ENCODE results near the gene USH2A.

USH2A gene, protein sequence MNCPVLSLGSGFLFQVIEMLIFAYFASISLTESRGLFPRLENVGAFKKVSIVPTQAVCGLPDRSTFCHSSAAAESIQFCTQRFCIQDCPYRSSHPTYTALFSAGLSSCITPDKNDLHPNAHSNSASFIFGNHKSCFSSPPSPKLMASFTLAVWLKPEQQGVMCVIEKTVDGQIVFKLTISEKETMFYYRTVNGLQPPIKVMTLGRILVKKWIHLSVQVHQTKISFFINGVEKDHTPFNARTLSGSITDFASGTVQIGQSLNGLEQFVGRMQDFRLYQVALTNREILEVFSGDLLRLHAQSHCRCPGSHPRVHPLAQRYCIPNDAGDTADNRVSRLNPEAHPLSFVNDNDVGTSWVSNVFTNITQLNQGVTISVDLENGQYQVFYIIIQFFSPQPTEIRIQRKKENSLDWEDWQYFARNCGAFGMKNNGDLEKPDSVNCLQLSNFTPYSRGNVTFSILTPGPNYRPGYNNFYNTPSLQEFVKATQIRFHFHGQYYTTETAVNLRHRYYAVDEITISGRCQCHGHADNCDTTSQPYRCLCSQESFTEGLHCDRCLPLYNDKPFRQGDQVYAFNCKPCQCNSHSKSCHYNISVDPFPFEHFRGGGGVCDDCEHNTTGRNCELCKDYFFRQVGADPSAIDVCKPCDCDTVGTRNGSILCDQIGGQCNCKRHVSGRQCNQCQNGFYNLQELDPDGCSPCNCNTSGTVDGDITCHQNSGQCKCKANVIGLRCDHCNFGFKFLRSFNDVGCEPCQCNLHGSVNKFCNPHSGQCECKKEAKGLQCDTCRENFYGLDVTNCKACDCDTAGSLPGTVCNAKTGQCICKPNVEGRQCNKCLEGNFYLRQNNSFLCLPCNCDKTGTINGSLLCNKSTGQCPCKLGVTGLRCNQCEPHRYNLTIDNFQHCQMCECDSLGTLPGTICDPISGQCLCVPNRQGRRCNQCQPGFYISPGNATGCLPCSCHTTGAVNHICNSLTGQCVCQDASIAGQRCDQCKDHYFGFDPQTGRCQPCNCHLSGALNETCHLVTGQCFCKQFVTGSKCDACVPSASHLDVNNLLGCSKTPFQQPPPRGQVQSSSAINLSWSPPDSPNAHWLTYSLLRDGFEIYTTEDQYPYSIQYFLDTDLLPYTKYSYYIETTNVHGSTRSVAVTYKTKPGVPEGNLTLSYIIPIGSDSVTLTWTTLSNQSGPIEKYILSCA (N-terminal part only)

DNA sequence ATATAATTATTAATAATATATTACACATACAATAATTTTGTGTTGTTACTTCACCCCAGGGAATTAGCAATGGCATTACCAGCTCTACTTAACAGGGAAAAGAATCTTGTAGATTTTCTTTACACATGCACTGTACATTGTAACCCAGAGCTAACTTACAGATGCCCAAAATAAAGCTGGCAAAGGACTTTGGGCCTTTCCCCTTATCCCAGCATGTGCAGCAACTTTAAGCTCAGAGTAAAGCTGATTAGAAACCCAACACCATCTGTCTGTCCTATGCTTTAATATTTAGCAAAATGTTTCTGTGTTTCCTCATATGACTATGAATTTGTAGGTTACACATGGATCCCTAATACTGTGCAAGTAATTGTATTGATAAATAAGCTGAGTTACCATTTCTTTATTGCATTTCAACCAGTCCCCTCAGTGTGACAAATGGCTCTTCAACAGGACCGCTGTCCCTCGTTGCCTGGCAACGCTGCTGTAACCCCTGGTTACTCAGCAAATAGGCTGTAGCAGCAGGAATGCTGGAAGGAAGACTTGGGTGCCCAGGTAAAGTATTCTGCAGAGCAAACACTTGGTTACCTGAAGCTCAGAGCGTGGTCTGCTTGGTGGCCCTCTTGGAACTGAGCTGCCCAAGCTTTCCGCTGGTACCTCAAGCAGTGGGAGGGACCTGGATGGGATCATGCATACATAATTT lies at the start of gene USH2A:
TSS of gene USH2A (minus strand) at position 628 of the 700 bp plus-strand sequence. CDS start 1,112 bp downstream, outside the sequence.
- no peak for DNase-seq (ENCODE audit: low read depth, low spot score)

DNA sequence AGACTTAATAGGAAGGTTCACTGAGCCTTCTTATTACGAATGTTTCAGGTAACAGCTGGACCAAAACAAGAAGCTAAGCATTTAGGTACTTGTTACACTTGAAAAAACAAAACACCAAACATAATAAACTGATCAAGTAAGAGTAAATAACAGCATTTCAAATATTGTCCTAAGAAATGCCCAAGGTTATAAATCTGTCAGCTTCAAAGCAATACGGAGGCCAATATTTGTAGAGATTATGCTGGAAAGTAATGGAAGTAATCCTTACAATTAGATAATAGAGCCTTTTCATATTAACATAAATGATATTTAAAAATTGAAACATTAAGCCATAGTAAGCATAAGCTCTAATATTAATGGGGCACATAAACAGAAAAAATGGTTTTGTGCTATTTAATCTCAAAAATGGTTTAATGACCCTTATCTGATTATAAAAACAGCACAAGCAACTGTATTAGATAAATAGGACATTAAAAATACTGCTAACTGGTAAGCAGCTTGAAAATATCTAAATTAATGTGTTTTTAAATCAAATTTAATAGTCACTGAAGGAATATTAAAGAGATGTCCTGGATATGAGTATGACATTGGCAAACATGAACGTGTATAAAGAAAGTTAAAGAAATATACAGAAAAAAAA lies 43.0 kb upstream of the USH2A start:
- DNase-seq (ENCODE audit: low read depth, low spot score), result no peak

- DNase-seq (ENCODE audit: low read depth, low spot score), result no peak
Observed at GRCh38 chr1:216464489-216464888, 41.2 kb upstream of the USH2A start.

- no peak for DNase-seq (ENCODE audit: low read depth, low spot score)
Observed at GRCh38 chr1:216462066-216462775, 39.0 kb upstream of the USH2A start.

- no peak for DNase-seq (ENCODE audit: low read depth, low spot score)
Observed at GRCh38 chr1:216461466-216461865, 38.2 kb upstream of the USH2A start.

DNA sequence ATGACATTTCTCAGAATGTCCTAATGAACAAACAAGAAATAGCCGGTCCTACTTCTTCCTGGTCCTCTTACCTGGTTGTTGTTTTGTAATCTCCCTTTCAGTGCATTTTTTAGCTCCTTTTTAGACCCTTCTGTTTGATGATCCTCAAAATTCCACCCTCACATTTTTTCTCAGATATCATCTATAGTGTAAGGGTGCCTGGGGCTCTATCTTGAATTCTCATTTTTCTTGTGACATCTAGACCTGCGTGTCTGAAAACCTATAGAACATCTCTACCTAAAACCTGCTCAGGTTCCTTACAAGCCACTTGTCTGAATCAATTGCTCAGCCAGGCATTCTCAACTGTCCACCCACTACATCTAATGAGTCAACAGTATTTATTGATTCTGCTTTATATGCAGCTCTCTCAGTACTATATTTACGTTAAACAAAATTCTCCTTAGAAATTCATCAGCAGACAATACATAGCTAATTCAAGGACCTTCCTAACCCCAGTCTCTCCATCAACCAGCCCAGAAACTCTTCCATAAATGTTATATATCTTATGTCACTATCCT lies 36.5 kb upstream of the USH2A start:
- no peak for DNase-seq (ENCODE audit: low read depth, low spot score)

DNA sequence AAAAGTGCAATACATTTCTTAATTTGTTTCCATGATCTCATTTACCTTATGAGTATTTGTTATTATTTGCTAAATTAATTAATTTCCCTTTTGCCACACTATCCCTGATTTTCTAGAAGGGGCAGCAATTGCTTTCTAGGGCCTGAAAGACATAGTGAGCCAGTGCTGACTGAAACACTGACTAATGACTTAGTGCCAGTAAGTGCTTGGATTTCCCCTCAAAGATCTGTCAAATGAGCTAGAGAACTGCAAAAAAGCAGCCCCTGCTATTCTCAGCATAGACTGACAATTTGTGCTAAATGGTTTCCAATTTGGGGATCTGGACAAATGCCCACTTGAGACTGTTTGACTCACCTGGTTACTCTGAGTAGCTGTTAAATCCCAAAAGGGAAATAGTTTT lies 35.6 kb upstream of the USH2A start:
- no peak for DNase-seq (ENCODE audit: low read depth, low spot score)

GRCh38 chr1:216457356-216457755 lies 34.1 kb upstream of the USH2A start:
- peak; percentile 31 for DNase-seq (ENCODE audit: low read depth, low spot score)

DNA sequence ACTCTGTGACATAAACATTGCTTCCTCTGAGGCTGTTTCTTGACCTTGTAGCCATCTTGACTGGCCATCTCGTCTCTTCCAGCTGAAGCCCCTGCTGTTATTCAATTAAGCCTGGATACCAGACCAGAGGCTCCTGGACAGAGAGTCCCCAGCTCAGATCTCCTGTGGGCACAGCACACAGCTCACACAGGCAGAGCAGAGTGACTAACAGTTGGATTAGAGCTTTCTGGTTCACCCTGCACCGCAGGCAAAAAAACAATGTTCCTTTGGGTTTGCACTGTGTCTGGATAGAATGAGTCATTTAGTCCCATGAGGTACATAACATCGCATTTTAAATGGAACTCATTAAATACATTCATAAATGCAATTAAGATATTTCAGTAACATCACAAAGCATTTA lies 33.4 kb upstream of the USH2A start:
- peak; percentile 73 for DNase-seq (ENCODE audit: low read depth, low spot score)

DNA sequence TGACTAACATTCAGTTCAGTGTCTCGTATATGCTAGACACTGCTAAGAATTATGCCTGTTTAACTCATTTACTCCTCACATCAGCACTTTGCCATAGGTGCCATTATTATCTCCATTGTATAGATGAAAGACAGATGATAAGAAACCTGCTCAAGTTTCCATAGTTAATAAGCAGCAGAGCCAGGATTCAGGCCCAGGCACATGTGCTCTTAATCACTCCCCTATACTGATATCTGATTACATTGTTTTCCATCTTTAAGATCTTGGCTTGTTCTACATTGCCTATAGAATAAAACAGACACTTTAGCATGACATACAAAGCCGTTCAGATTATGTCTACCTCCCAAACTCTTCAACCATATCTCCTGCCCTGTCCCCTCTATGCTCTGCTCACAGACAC lies 30.5 kb upstream of the USH2A start:
- DNase-seq (ENCODE audit: low read depth, low spot score), result no peak

GRCh38 chr1:216450227-216450626 lies 27.0 kb upstream of the USH2A start:
- no peak for DNase-seq (ENCODE audit: low read depth, low spot score)

GRCh38 chr1:216448011-216448510 lies 24.8 kb upstream of the USH2A start:
- no peak for DNase-seq (ENCODE audit: low read depth, low spot score)

DNA sequence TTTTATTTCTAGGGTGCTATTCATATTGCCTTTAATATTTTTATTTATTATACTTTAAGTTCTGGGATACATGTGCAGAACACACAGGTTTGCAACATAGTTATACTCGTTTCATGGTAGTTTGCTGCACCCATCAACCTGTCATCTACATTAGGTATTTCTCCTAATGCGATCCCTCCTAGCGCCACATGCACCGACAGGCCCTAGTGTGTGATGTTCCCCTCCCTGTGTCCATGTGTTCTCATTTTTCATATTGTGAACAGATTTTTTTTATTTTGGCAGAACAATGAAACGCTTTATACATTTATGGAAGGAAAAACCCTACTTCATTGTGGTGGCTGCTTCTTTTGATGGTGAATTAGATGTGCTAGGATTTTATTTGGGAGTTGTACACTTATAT lies 14.4 kb upstream of the USH2A start:
- DNase-seq (ENCODE audit: low read depth, low spot score), result no peak

DNA sequence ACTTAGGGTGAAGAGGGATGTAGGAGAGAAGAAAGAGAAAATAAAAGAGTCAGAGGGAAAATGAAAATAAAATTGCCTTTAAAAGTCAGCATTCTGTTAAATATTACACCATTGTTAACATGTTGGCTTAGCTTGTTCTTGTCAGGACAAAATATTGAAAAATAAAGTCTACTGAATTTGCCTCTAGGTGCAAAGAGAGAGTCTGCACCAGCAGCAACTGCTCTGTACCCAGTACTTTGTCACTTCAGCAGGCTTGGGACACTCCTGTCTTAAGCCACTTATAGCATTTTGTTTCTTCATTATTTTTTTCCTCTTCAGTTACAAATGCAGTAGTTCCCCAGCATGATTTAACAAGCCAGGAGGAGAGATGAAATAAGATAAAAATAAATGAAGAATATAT lies 11.0 kb upstream of the USH2A start:
- no peak for DNase-seq (ENCODE audit: low read depth, low spot score)

DNA sequence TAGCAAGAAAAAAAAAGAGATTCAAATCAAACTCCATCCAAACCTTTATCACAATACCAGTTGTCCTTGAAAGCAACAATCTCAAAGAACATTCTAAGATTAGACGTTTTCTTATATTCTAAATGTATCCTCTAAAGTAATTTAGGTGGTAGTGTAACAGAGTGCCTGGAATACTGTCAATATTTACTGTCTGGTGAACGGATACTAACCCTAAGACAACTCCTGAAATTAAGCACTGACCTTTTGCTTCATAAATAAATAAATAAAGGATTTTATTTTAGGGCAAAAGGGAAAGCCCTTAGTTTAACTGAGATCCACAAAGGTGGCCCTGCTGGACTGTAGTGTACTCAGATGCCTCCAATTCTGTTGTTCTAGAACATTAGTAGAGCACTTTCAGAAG lies 9.9 kb upstream of the USH2A start:
- DNase-seq (ENCODE audit: low read depth, low spot score), result no peak

- no peak for DNase-seq (ENCODE audit: low read depth, low spot score)
Observed at GRCh38 chr1:216430744-216431143, 7.5 kb upstream of the USH2A start.

- DNase-seq (ENCODE audit: low read depth, low spot score), result no peak
Observed at GRCh38 chr1:216425577-216425976, 2.3 kb upstream of the USH2A start.

DNA sequence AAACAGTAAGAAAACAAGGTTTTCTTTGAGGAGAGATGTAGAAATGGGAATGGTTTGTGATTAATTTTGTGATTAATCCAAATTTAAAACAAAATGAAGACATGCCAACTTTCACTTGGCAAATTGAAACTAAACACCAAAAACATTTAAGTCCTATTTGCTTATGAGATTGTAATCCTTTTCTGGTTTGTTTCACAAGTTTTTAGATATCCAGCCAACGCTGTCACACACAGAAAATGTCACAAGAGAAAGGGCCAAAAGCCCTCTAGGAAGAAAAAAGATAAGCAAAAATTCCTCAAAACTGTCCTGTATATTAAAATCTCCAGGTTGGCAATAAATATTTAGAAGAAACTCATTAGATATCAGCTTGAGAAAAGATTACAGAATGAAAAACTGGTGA lies 2.5 kb downstream of the USH2A start:
- no peak for DNase-seq (ENCODE audit: low read depth, low spot score)

DNA sequence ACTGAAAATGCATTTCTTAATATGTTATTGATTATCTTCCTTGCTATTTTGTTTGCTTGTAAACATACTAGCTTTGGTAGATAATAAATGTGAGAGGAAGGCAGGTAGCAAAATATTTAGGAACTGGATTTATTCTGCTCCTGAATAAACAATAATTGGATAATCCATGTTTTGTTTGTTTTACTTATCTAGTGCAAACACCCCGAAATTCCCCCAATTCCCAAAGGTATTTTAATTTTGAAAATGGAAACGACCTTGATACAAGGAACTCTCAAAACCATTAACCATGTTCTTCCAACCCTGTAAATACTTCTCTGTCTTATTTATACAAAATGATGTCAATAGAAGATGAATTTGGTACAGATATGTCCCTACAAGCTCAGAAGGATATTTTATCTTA lies 3.0 kb downstream of the USH2A start:
- no peak for DNase-seq (ENCODE audit: low read depth, low spot score)

DNA sequence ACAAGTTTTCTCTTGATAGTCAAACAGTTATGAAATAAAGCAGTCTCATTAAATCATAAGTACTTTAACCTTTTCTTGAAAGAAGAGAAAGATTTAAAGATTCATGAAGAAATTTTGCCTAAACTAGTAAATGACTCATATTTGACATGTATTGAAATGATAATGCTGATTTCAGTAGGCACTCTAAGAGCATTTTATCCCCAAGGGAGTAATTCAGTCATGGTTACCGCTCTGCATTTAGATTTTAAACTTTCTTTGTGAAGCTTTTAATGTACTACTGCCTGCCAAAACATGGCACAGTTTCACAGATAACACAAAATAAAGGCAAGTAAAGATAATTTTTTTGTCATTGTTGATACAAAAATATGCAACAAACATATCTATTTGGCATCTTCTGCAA lies 6.8 kb downstream of the USH2A start:
- no peak for DNase-seq (ENCODE audit: low read depth, low spot score)
